Left kidney (tissue), 2 donors: ENCODE measurements around the gene MSL3B. TPM values are rescaled to one million over a fixed set of nuclear protein-coding genes. Genes with fewer than 3 reads are reported as not detected.

Experiments
- DNase-seq: peaks from one replicate; pipeline ENCODE4 v3.0.0-alpha.2; 2013
- polyA plus RNA-seq: library from polyadenylated mRNA; unstranded; fragments of 120-200 nt; gene quantifications from one replicate; pipeline ENCODE4 v1.2.1, GENCODE V29; 2013; ENCODE audit not compliant: insufficient read length

Gene MSL3B

GRCh38 chr2:233816771-233817170, 51.4 kb downstream of the MSL3B start:
- DNase-seq, result no peak

- no peak for DNase-seq
Measured at GRCh38 chr2:233816334-233816733, 51.9 kb downstream of the MSL3B start.

- no peak for DNase-seq
Measured at GRCh38 chr2:233815861-233816260, 52.3 kb downstream of the MSL3B start.

Other genes starting within 250 kb of the MSL3B start
- not detected for gene UGT1A10, start 231.9 kb downstream of the MSL3B start, polyA plus RNA-seq
- gene UGT1A9, start 196.5 kb downstream of the MSL3B start, polyA plus RNA-seq, result 4.9 TPM
- gene UGT1A7, start 186.5 kb downstream of the MSL3B start, polyA plus RNA-seq, result 0.07 TPM
- 2.7 TPM for gene UGT1A6, start 175.5 kb downstream of the MSL3B start, polyA plus RNA-seq
- not detected for gene UGT1A5, start 155.5 kb downstream of the MSL3B start, polyA plus RNA-seq
- not detected for gene UGT1A4, start 149.7 kb downstream of the MSL3B start, polyA plus RNA-seq
- not detected for gene UGT1A3, start 139.3 kb downstream of the MSL3B start, polyA plus RNA-seq
- 0.58 TPM for gene UGT1A1, start 108.1 kb downstream of the MSL3B start, polyA plus RNA-seq
- 0.28 TPM for gene MROH2A, start 90.1 kb downstream of the MSL3B start, polyA plus RNA-seq
- gene HJURP, start 13.9 kb downstream of the MSL3B start, polyA plus RNA-seq, result 33.4 TPM
- gene TRPM8, start 49.0 kb upstream of the MSL3B start, polyA plus RNA-seq, result 0.33 TPM
- not detected for gene SPP2, start 182.3 kb upstream of the MSL3B start, polyA plus RNA-seq